Mesothelial cell of epicardium (in vitro differentiated cells): ENCODE results near the gene NAV1. TPM values are rescaled to one million over a fixed set of nuclear protein-coding genes. Genes with fewer than 3 reads are reported as not detected.

Experiments
- DNase-seq, 2 experiments: peaks; one replicate each; pipeline ENCODE4 v3.0.0; 2021; ENCODE audit warnings: low spot score in 2 of 2; ENCODE audit not compliant: unreplicated experiment in 2 of 2
- H3K27ac Mint-ChIP-seq: 2 replicates; pipeline ENCODE4 v1.8.0; 2021; ENCODE audit warnings: mixed read lengths
- H3K27me3 Mint-ChIP-seq: 2 replicates; pipeline ENCODE4 v1.8.0; 2021; ENCODE audit warnings: low read depth, mixed read lengths
- H3K36me3 Mint-ChIP-seq: 2 replicates; pipeline ENCODE4 v1.8.0; 2021; ENCODE audit warnings: mixed read lengths
- H3K4me1 Mint-ChIP-seq: 2 replicates; pipeline ENCODE4 v1.8.0; 2021; ENCODE audit warnings: mixed read lengths
- H3K4me3 Mint-ChIP-seq: 2 replicates; pipeline ENCODE4 v1.8.0; 2021; ENCODE audit warnings: mild to moderate bottlenecking, moderate library complexity, mixed read lengths
- H3K9me3 Mint-ChIP-seq: 2 replicates; pipeline ENCODE4 v1.8.0; 2021; ENCODE audit warnings: mixed read lengths
- total RNA-seq: library from RNA; stranded (reverse); gene quantifications from 3 replicates; pipeline ENCODE4 v1.2.1, GENCODE V29; 2021
- TF ChIP-seq, protein P1 (sequence below): fragments of 200-600 bp; sonication (generic); IDR thresholded peaks from one replicate; pipeline ENCODE4 v1.5.0; 2021; ENCODE audit warnings: antibody characterized with exemption; ENCODE audit not compliant: unreplicated experiment

The NAV1 gene
- total RNA-seq, 1 donor from 2014 or later = 95.9 TPM

DNA sequence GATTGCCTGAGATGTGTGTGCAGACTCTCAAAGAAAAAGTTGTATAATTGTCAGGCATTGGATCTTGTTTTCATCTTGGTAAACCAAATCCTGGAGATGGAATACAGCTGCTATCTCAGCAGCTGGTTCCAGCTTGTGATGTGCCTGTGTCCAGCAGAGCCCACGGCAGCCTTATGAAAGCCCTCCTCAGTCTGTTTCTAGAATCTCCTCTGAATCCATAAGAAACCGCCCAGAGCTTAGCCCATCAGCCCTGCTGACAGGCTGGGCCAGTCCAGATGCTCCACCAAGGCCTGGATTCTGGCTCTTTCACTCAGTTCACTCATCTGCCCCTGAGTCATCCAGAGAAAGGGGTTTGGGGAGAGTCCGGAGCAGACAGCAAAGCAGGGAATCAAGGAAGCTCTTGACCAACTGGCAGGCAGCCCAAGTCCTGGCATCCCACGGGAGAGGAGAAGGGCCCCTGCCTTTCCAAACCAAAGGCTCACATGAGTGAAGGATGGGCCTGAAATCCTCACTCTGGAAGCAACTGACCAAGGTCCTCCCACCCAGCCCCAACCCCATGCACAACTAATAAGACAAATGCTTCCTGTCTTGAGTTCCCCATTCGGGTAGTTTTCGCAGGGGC is 45.7 kb downstream of the NAV1 start:
- TF ChIP-seq, protein P1, sequence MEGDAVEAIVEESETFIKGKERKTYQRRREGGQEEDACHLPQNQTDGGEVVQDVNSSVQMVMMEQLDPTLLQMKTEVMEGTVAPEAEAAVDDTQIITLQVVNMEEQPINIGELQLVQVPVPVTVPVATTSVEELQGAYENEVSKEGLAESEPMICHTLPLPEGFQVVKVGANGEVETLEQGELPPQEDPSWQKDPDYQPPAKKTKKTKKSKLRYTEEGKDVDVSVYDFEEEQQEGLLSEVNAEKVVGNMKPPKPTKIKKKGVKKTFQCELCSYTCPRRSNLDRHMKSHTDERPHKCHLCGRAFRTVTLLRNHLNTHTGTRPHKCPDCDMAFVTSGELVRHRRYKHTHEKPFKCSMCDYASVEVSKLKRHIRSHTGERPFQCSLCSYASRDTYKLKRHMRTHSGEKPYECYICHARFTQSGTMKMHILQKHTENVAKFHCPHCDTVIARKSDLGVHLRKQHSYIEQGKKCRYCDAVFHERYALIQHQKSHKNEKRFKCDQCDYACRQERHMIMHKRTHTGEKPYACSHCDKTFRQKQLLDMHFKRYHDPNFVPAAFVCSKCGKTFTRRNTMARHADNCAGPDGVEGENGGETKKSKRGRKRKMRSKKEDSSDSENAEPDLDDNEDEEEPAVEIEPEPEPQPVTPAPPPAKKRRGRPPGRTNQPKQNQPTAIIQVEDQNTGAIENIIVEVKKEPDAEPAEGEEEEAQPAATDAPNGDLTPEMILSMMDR = no peak
- no peak for DNase-seq
- Mint-ChIP-seq H3K9me3 (peaks cover 5% of the 10 kb centered on the region), H3K4me1 (peaks cover 14% of the 10 kb centered on the region), H3K36me3 (peaks cover 13% of the 10 kb centered on the region), H3K27ac (no peak overlapping the region), H3K4me3 (no peak overlapping the region), H3K27me3 (no peaks in the 10 kb centered on the region)

GRCh38 chr1:201585093-201585483 is 46.2 kb downstream of the NAV1 start:
- no peak overlapping the region for H3K4me3 Mint-ChIP-seq
- H3K27me3 Mint-ChIP-seq = no peaks in the 10 kb centered on the region
- H3K36me3 Mint-ChIP-seq = peaks cover 16% of the 10 kb centered on the region
- peaks cover 5% of the 10 kb centered on the region for H3K9me3 Mint-ChIP-seq
- H3K4me1 Mint-ChIP-seq = peaks cover 14% of the 10 kb centered on the region
- DNase-seq = no peak
- TF ChIP-seq, protein P1 = no peak
- H3K27ac Mint-ChIP-seq = no peak overlapping the region

DNA sequence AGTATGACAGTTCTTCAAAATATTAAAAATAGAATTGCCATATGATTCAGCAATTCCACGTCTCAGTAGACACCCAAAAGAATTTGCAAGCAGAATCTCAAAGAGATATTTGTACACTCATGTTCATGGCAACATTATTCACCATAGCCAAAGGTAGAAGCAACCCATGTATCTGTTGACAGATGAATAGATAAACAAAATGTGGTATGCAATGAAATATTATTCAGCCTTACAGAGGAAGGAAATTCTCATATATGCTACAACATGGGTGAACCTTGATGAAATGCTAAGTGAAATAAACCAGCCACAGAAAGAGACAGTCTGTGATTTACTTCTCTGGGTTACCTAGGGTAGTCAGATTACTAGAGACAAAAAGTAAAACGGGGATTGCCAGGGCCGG is 47.0 kb downstream of the NAV1 start:
- peaks cover 5% of the 10 kb centered on the region for H3K9me3 Mint-ChIP-seq
- TF ChIP-seq, protein P1 = no peak
- H3K27me3 Mint-ChIP-seq = no peaks in the 10 kb centered on the region
- no peak for DNase-seq
- peaks cover 14% of the 10 kb centered on the region for H3K4me1 Mint-ChIP-seq
- H3K27ac Mint-ChIP-seq = no peak overlapping the region
- no peak overlapping the region for H3K4me3 Mint-ChIP-seq
- peaks cover 18% of the 10 kb centered on the region for H3K36me3 Mint-ChIP-seq

- Mint-ChIP-seq H3K4me3 (no peak overlapping the region), H3K4me1 (peaks cover 14% of the 10 kb centered on the region), H3K27ac (no peak overlapping the region), H3K27me3 (no peaks in the 10 kb centered on the region), H3K9me3 (peaks cover 5% of the 10 kb centered on the region), H3K36me3 (peaks cover 22% of the 10 kb centered on the region)
- no peak for DNase-seq
- TF ChIP-seq, protein P1 = no peak
Observed at GRCh38 chr1:201586806-201587205, 47.9 kb downstream of the NAV1 start.

GRCh38 chr1:201587729-201588128 is 48.8 kb downstream of the NAV1 start:
- H3K27me3 Mint-ChIP-seq = no peaks in the 10 kb centered on the region
- peaks cover 7% of the 10 kb centered on the region for H3K4me1 Mint-ChIP-seq
- no peak overlapping the region for H3K4me3 Mint-ChIP-seq
- TF ChIP-seq, protein P1 = no peak
- H3K9me3 Mint-ChIP-seq = peaks cover 5% of the 10 kb centered on the region
- no peak for DNase-seq
- H3K27ac Mint-ChIP-seq = no peak overlapping the region
- peaks cover 22% of the 10 kb centered on the region for H3K36me3 Mint-ChIP-seq

Other genes with a start within 250 kb of the NAV1 start
- 32.6 to 37.1 TPM (median 37.1 TPM) in 3 replicates for gene TNNT2, start 161.4 kb upstream of the NAV1 start, total RNA-seq
- gene LAD1, start 139.8 kb upstream of the NAV1 start, total RNA-seq = 17.6 to 23.0 TPM (median 20.7 TPM) in 3 replicates
- gene TNNI1, start 117.4 kb upstream of the NAV1 start, total RNA-seq = 6.7 to 8.4 TPM (median 7.6 TPM) in 3 replicates
- gene PHLDA3, start 69.9 kb upstream of the NAV1 start, total RNA-seq = 84.0 to 92.8 TPM (median 87.5 TPM) in 3 replicates
- gene CSRP1, start 32.0 kb upstream of the NAV1 start, total RNA-seq = 10.4 to 11.4 TPM (median 10.7 TPM) in 3 replicates